H1 (cell line): ENCODE measurements around the gene RHBDF2. TPM values are rescaled to one million over a fixed set of nuclear protein-coding genes. Genes with fewer than 3 reads are reported as not detected.

Experiments used
- BRCA1 ChIP-seq: IDR thresholded peaks from 2 replicates; pipeline ENCODE4 v1.6.1; 2012; ENCODE audit warnings: low read depth, low read length, improper control_type of control experiment
- CEBPB ChIP-seq: IDR thresholded peaks from 2 replicates; pipeline ENCODE4 v1.6.1; 2012; ENCODE audit warnings: low read depth, low read length
- CHD7 ChIP-seq: fragments of 300-600 bp; sonication (generic); IDR thresholded peaks from 2 replicates; pipeline ENCODE4 v1.7.1; 2012; ENCODE audit warnings: low read length, moderate library complexity, mild to moderate bottlenecking, inconsistent platforms; ENCODE audit not compliant: insufficient replicate concordance
- MAX ChIP-seq: IDR thresholded peaks from 2 replicates; pipeline ENCODE4 v1.6.1; 2012; ENCODE audit warnings: inconsistent platforms
- NRF1 ChIP-seq: IDR thresholded peaks from 2 replicates; pipeline ENCODE4 v1.6.1; 2011; ENCODE audit warnings: mild to moderate bottlenecking, low read depth, low read length, improper control_type of control experiment
- SIX5 ChIP-seq: IDR thresholded peaks from 2 replicates; pipeline ENCODE4 v1.6.1; 2011; ENCODE audit warnings: mild to moderate bottlenecking, low read depth, low read length
- SUZ12 ChIP-seq: fragments of 200-600 bp; sonication (generic); IDR thresholded peaks from 2 replicates; pipeline ENCODE4 v1.6.1; 2012; ENCODE audit warnings: mild to moderate bottlenecking, inconsistent platforms, low read length, moderate library complexity, mixed read lengths
- polyA plus RNA-seq, 7 experiments: library from polyadenylated mRNA; depleted of rRNA in 3 of 7; stranded (reverse) in 5 of 7; unstranded in 2 of 7; fragments of >200 nt in 5 of 7; fragments of 200-250 nt in 2 of 7; gene quantifications; 1 replicate in 5 of 7; 2 replicates in 1 of 7; 4 replicates in 1 of 7; pipeline versions ENCODE4 v1.2.1 to v1.2.3, GENCODE V29; 2011 to 2013; ENCODE audit warnings: missing spikeins in 2 of 7, mixed read lengths in 2 of 7
- total RNA-seq: library from RNA; stranded (reverse); fragmentation: NEBNext Ultra II Directional; extraction: Animal tissue kit (Norgen Biotek cat#: 25700); gene quantifications from 2 replicates; pipeline ENCODE4 v1.2.1, GENCODE V29; 2021

Gene RHBDF2
- total and polyA plus RNA-seq, 2 of the 8 experiments (the other 6 are each of a cell fraction or from before 2014, with no cell fraction given), result 21.2 to 25.9 TPM

- TF ChIP-seq CHD7 (no peak), NRF1 (no peak), BRCA1 (no peak), MAX (no peak), CEBPB (no peak), SUZ12 (no peak), SIX5 (no peak)
Observed at GRCh38 chr17:76531486-76532038, 30.3 kb upstream of the RHBDF2 start (continued).
